Caco-2 (cell line): Measurements from ENCODE around the gene SLC25A51. TPM values are rescaled to one million over a fixed set of nuclear protein-coding genes. Genes with fewer than 3 reads are reported as not detected.
A peak's percentile ranks its signal among the peaks of the same experiment; 100 is the strongest.

ENCODE experiments used
- BruUV-seq: library from RNA; stranded (reverse); fragments of 400-500 nt; replicated peaks from 2 replicates; lab custom pipeline; 2021; lab: Mats Ljungman, UMichigan
- CTCF ChIA-PET: fragments of 300-600 bp; sonication (Branson Sonifier 250); formaldehyde crosslinking; loops from one replicate; lab custom pipeline; 2022; ENCODE audit warnings: antibody characterized with exemption; lab: Charles Lee
- POLR2A ChIA-PET: fragments of 300-600 bp; sonication (Branson Sonifier 250); formaldehyde crosslinking; loops from one replicate; lab custom pipeline; 2022; ENCODE audit warnings: antibody characterized with exemption; lab: Charles Lee
- DNase-seq, 2 experiments: peaks; one replicate each; pipeline versions ENCODE4 v3.0.0 to v3.0.0-alpha.2; 2020 to 2022
- H3K27me3 ChIP-seq: replicated peaks from 2 replicates; pipeline ENCODE4 v1.6.0; 2011; ENCODE audit warnings: low read length; ENCODE audit not compliant: control insufficient read depth, insufficient read depth
- H3K36me3 ChIP-seq: 2 replicates; pipeline ENCODE4 v1.5.1; 2011; ENCODE audit warnings: low read length; ENCODE audit not compliant: control insufficient read depth, insufficient read depth
- H3K4me1 ChIP-seq: fragments of 250-450 bp; sonication (Bioruptor Pico); 2 replicates; pipeline ENCODE4 v1.5.1; 2020; ENCODE audit warnings: mild to moderate bottlenecking
- H3K4me3 ChIP-seq: 2 replicates; pipeline ENCODE4 v1.5.1; 2011; ENCODE audit warnings: low read depth, mild to moderate bottlenecking, control low read depth, low read length
- H3K9me3 ChIP-seq: fragments of 250-450 bp; sonication (Bioruptor Pico); 2 replicates; pipeline ENCODE4 v1.5.1; 2020; ENCODE audit warnings: mild to moderate bottlenecking, moderate library complexity
- H3K27ac Mint-ChIP-seq: one replicate; pipeline ENCODE4 v1.8.0; 2022; ENCODE audit warnings: mixed read lengths; ENCODE audit not compliant: unreplicated experiment
- H3K27me3 Mint-ChIP-seq: one replicate; pipeline ENCODE4 v1.8.0; 2022; ENCODE audit warnings: mixed read lengths; ENCODE audit not compliant: insufficient read depth, unreplicated experiment
- H3K36me3 Mint-ChIP-seq: one replicate; pipeline ENCODE4 v1.8.0; 2022; ENCODE audit warnings: mild to moderate bottlenecking, mixed read lengths; ENCODE audit not compliant: insufficient read depth, unreplicated experiment
- H3K4me1 Mint-ChIP-seq: one replicate; pipeline ENCODE4 v1.8.0; 2022; ENCODE audit warnings: low read depth, mixed read lengths; ENCODE audit not compliant: unreplicated experiment
- H3K4me3 Mint-ChIP-seq: one replicate; pipeline ENCODE4 v1.8.0; 2022; ENCODE audit warnings: mild to moderate bottlenecking, moderate library complexity, mixed read lengths; ENCODE audit not compliant: unreplicated experiment
- H3K9me3 Mint-ChIP-seq: one replicate; pipeline ENCODE4 v1.8.0; 2022; ENCODE audit warnings: mixed read lengths; ENCODE audit not compliant: unreplicated experiment
- intact Hi-C: fragments of 100-400 bp; cut with micrococcal nuclease; formaldehyde crosslinking; loops from one replicate; pipeline ENCODE4 v1.10.0; 2022; ENCODE audit not compliant: unreplicated experiment
- total RNA-seq: library from RNA; stranded (reverse); gene quantifications from 2 replicates; pipeline ENCODE4 v1.2.3, GENCODE V29; 2022
- TF ChIP-seq, protein P1 (sequence below), 2 experiments: fragments of 200-600 bp in 1 of 2; IDR thresholded peaks; 1 replicate in 1 of 2; 2 replicates in 1 of 2; pipeline versions ENCODE4 v1.5.1 to v1.8.0; 2011 to 2022; ENCODE audit warnings: antibody characterized with exemption in 1 of 2, control low read depth in 1 of 2, inconsistent platforms in 1 of 2, low read depth in 1 of 2, low read length in 1 of 2, mild to moderate bottlenecking in 1 of 2, moderate library complexity in 1 of 2; ENCODE audit not compliant: insufficient read depth in 1 of 2, severe bottlenecking in 1 of 2, unreplicated experiment in 1 of 2

SLC25A51 gene
- total RNA-seq, 1 experiment from 2014 or later = 29.1 TPM

DNA sequence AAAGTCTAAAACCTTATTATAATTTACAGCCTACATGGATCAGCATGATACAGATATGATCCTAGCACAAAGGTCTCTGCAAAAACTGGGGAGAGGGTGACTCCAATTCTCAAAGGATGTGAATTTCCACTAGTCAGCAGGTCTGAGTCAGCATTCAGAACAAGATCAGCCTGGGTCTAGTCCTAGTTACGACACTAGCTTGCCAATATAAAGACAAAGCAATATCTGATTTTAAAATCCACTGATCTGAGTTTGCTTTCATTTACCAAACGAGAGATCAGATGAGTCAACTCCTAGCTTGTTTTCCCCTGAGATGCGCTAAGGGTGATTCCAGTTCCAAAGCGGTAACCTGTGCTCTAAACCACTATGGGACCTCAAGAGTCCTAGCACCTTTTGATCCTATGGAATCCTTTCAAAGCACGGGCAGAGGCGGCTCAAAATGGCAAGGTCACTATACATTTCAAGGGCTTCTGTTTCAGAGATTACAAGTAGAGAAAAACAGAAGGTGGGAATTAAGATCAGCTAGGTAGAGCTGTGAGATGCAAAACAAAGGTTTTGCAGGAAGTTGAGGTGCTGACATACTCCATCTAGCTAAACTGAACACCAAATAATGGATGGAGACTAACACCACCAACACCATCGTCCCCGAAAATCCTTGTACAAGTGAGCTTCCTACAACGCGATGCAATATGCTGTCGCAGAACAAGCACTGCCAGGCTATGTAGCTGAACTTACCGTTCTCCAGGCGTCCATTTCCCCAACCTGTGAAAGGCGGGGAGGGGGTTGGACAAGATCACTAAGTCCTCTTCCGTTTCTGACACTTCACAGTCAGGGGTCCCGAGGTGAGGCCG, 906 bp downstream of the SLC25A51 start:
- peak overlapping the region; percentile 81 for H3K4me3 ChIP-seq
- no peak for DNase-seq
- Mint-ChIP-seq H3K9me3 (no peaks in the 10 kb centered on the region), H3K4me3 (peak overlapping the region; percentile 77), H3K27me3 (no peaks in the 10 kb centered on the region), H3K27ac (peak overlapping the region; percentile 91), H3K4me1 (peaks cover 12% of the 10 kb centered on the region), H3K36me3 (peaks cover 27% of the 10 kb centered on the region)
- no TSS peak for BruUV-seq
- TF ChIP-seq, protein P1, sequence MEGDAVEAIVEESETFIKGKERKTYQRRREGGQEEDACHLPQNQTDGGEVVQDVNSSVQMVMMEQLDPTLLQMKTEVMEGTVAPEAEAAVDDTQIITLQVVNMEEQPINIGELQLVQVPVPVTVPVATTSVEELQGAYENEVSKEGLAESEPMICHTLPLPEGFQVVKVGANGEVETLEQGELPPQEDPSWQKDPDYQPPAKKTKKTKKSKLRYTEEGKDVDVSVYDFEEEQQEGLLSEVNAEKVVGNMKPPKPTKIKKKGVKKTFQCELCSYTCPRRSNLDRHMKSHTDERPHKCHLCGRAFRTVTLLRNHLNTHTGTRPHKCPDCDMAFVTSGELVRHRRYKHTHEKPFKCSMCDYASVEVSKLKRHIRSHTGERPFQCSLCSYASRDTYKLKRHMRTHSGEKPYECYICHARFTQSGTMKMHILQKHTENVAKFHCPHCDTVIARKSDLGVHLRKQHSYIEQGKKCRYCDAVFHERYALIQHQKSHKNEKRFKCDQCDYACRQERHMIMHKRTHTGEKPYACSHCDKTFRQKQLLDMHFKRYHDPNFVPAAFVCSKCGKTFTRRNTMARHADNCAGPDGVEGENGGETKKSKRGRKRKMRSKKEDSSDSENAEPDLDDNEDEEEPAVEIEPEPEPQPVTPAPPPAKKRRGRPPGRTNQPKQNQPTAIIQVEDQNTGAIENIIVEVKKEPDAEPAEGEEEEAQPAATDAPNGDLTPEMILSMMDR (IDR thresholded peaks at IDR 0.05; ENCODE audit: insufficient read depth in 1 of 2, low read depth in 1 of 2, low read length in 1 of 2, severe bottlenecking in 1 of 2, unreplicated experiment in 1 of 2) = no peak
- no peaks in the 10 kb centered on the region for H3K27me3 ChIP-seq
- ChIA-PET POLR2A (interaction anchor here (0.8 kb wide), 1 partner anchor 438 kb away, joined by 10 read pairs; the partner anchor contains the start of gene ZBTB5), CTCF (interaction anchor here (1.4 kb wide), 1 partner anchor 11 kb away, joined by 4 read pairs; no protein-coding TSS in a partner anchor)
- no peaks in the 10 kb centered on the region for H3K36me3 ChIP-seq
- no peaks in the 10 kb centered on the region for H3K9me3 ChIP-seq
- intact Hi-C loops = loop anchor here (5.0 to 10.0 kb wide), 3 partner anchors 118 to 436 kb away; partner anchors contain the start of genes EXOSC3 and ZBTB5
- H3K4me1 ChIP-seq = peaks cover 18% of the 10 kb centered on the region

DNA sequence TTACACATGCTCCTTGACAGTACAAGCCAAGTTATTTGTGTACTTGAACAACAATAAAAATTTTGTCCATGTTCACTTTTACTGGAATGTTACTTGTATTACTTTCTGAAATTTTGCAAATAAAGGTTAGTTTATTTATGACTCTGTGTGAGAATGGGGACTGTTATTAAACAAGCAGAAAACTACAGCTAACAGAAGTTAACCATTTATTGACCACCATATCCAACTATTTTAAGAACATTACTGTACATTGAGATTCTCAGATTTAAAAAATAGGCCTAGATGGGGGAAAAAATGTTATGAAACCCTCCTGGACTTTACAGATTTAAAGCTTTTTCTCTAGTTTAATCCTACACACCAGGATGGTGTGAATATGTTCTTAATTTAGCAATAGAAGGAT, 1.8 kb downstream of the SLC25A51 start:
- H3K36me3 ChIP-seq = no peaks in the 10 kb centered on the region
- peaks cover 17% of the 10 kb centered on the region for H3K4me1 ChIP-seq
- H3K27me3 ChIP-seq = no peaks in the 10 kb centered on the region
- H3K4me3 ChIP-seq = no peak overlapping the region
- Mint-ChIP-seq H3K36me3 (peaks cover 33% of the 10 kb centered on the region), H3K27ac (no peak overlapping the region), H3K4me1 (peaks cover 12% of the 10 kb centered on the region), H3K4me3 (no peak overlapping the region), H3K9me3 (no peaks in the 10 kb centered on the region), H3K27me3 (no peaks in the 10 kb centered on the region)
- intact Hi-C loops = loop anchor here (5.0 to 10.0 kb wide), 3 partner anchors 117 to 435 kb away; partner anchors contain the start of genes EXOSC3 and ZBTB5
- CTCF ChIA-PET = interaction anchor here (1.4 kb wide), 1 partner anchor 12 kb away, joined by 4 read pairs; no protein-coding TSS in a partner anchor
- no peaks in the 10 kb centered on the region for H3K9me3 ChIP-seq
- no TSS peak for BruUV-seq
- TF ChIP-seq, protein P1 (IDR thresholded peaks at IDR 0.05; ENCODE audit: insufficient read depth in 1 of 2, low read depth in 1 of 2, low read length in 1 of 2, severe bottlenecking in 1 of 2, unreplicated experiment in 1 of 2) = no peak
- POLR2A ChIA-PET = no interaction called here
- DNase-seq = no peak

DNA sequence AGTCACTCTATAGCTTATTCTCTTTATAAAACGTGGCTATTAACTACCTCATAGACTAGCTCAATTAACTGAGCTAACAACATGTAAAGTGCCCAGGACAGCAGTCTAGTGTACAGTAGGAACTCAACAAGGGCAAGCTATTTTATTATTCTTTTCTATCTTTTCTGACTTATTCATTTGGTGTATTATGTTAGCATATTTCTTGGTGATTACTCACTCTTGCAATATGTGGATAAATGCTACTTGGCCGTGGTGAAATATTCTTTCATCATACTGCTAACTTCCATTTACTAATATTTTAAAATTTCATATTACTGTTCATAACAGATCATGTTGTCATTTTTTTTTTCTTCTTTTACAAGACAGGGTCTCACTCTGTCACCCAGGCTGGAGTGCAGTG, 4.9 kb downstream of the SLC25A51 start:
- H3K36me3 Mint-ChIP-seq = peaks cover 49% of the 10 kb centered on the region
- no peak overlapping the region for H3K4me3 ChIP-seq
- intact Hi-C loops = no loop called here
- ChIA-PET POLR2A (no interaction called here), CTCF (no interaction called here)
- BruUV-seq = no TSS peak
- H3K27ac Mint-ChIP-seq = no peak overlapping the region
- no peaks in the 10 kb centered on the region for H3K9me3 Mint-ChIP-seq
- 0 out of 2 replicates have a peak, but pooled peaks cover 9% of the 10 kb centered on the region for H3K4me1 ChIP-seq
- no peak for DNase-seq
- no peak overlapping the region for H3K4me3 Mint-ChIP-seq
- no peaks in the 10 kb centered on the region for H3K4me1 Mint-ChIP-seq
- no peaks in the 10 kb centered on the region for H3K27me3 Mint-ChIP-seq
- H3K36me3 ChIP-seq = no peaks in the 10 kb centered on the region; the same call in 1 of the 2 replicates
- H3K27me3 ChIP-seq = no peaks in the 10 kb centered on the region
- TF ChIP-seq, protein P1 (IDR thresholded peaks at IDR 0.05; ENCODE audit: insufficient read depth in 1 of 2, low read depth in 1 of 2, low read length in 1 of 2, severe bottlenecking in 1 of 2, unreplicated experiment in 1 of 2) = no peak
- H3K9me3 ChIP-seq = no peaks in the 10 kb centered on the region
